Measurements from ENCODE around the gene ANKRD13D. TPM values are rescaled to one million over a fixed set of nuclear protein-coding genes. Genes with fewer than 3 reads are reported as not detected.
A peak's percentile ranks its signal among the peaks of the same experiment; 100 is the strongest.

ANKRD13D gene
- total RNA-seq, 1 donor from 2014 or later: 36.9 TPM

DNA sequence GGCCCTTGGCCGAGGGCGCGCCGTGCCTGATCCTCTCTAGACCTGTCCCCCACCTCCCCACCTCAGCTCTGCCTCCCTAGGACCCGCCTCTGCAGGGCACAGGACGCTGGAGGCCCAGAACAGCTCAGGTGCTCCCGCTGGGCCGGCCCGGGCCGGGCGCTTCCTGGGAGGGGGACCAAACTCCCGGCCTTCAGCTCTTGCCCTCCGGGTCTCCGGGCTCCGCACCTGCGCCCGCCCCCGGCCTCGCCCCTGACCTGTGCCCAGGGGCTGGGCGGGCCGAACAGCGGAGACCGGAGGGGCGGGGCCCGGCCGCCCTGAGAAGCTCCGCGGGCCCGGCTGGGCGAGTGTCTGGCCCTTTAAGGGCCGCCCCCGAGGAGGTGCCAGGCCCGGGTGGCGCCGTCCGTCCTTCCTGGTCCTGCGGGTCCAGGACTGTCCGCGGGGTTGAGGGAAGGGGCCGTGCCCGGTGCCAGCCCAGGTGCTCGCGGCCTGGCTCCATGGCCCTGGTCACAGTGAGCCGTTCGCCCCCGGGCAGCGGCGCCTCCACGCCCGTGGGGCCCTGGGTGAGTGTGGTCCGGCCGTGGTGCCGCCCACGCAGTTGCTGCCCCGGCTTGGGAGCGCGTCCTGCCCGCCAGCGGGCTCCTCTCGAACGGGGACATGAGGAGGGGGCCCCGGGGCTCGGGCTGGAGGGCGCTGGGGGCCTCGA, 14.2 kb downstream of the ANKRD13D start, which contains the start of gene SSH3:
SSH3 (plus strand) TSS at position 399 of the 703 bp plus-strand sequence; CDS start at position 495, 96 bp downstream.
- peak; percentile 78 for DNase-seq

DNA sequence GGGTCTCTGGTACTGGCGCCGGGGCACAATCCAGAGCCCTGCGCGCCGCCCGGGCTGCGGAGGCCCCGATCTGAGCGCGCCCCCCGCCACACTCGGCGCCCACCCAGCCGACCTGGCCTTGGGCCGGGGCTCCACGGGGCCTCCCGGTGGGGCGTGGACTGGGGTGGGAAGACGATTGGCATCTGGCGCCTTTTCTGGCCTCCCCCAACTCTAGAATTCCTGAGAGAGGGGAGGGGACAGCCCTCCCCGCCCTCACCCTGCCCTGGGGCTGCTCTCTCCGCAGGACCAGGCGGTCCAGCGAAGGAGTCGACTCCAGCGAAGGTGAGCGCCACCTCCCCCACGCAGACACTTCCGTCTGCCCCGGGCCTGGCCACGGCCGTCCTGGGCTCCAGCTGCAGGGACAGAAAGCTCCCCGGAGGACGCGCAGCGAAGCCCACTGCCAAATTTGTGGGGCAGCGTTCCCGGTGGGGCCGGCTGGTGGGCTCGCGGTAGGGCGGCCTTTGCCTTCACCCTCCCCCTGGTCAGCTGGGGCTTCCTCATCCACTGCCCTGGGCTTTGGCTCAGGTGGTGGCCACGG, 14.8 kb downstream of the ANKRD13D start:
- DNase-seq: peak; percentile 47

DNA sequence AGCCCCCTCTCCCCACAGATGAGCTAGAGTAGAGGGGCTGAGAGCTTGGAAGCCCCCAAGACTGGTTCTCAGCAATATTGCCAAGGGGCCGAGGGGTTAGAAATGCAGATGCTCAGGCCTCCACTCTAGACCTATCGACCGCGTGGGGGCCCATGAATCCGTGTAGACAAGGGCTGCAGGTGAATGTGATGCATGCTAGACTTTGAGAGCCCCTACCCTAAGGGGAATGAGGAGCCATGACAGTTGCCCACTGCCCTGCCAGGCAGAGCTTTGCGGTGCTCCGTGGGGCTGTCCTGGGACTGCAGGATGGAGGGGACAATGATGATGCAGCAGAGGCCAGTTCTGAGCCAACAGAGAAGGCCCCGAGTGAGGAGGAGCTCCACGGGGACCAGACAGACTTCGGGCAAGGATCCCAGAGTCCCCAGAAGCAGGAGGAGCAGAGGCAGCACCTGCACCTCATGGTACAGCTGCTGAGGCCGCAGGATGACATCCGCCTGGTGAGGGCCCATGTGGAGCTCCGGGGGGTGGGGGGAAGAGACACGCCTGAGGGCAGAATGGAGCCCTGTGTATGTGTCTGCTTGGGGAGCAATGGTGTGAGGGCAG, 15.5 kb downstream of the ANKRD13D start:
- DNase-seq: no peak

DNA sequence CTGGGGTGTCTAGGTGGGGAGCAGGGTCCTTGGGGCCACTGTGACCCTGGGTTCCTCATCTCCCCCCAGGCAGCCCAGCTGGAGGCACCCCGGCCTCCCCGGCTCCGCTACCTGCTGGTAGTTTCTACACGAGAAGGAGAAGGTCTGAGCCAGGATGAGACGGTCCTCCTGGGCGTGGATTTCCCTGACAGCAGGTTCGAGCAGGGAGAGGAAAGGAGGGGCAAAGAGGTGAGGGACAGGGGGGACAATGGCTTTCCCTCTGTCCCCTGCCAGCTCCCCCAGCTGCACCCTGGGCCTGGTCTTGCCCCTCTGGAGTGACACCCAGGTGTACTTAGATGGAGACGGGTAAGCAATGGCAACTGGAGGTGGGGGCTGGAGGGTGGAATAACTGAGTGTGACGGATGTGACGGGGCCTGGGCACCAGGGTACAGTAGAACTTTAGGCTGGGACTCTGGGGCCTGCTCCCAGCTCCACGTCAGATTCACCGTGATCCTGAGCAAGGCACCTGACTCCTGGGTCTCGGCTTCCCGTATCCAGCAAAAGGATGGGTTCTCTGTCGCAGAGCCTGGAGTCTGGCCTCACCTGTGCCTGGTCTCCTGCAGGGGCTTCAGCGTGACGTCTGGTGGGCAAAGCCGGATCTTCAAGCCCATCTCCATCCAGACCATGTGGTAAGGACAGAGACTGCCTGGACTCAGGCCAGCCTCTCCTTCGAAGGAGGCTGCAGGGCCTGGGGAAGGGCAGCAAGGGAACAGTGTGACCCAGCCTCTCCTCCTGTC, 17.9 kb downstream of the ANKRD13D start:
- DNase-seq: no peak

DNA sequence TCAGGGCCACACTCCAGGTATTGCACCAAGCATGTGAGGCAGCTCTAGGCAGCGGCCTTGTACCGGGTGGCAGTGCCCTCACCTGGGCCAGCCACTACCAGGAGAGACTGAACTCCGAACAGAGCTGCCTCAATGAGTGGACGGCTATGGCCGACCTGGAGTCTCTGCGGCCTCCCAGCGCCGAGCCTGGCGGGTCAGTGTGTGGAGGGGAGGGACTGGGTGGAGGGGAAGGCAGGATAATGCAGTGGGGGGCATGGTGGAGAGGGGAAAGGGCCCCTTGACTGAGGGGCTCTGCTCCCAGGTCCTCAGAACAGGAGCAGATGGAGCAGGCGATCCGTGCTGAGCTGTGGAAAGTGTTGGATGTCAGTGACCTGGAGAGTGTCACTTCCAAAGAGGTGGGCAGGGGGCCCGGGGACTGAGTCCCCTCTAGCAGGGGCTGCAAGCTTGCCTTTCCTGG, 18.5 kb downstream of the ANKRD13D start:
- DNase-seq: no peak

DNA sequence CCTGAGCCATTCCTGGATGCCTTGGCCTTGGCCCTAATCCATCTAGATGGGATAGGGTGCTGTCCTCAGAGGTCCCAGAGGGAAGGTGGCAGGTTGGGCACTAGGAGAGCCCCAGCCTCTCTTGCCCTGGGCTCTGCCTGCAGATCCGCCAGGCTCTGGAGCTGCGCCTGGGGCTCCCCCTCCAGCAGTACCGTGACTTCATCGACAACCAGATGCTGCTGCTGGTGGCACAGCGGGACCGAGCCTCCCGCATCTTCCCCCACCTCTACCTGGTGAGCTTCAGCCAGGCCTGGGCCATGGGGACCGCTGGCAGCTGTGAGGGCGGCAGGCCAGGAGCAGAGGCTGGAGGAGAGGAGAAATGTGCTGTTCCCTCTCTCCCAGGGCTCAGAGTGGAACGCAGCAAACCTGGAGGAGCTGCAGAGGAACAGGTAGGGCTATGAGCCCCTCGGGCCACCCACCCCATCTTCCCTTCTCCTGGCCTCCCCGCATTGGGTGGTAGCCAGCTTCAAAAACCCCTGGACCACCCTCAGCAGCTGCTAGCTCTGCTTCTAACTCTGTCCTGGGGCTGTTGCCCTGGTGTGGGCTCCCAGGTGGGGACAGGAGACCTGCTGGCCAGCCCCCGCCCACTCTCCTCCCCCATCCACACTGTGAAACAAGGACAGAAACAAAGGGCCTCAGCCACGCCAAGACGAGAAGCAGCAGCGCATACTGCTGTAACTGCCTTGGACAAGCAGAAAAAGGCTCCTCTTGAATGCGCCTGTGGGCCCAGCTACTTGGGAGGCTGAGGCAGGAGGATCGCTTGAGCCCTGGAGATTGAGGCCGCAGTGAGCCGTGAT, 19.1 kb downstream of the ANKRD13D start:
- DNase-seq: no peak

DNA sequence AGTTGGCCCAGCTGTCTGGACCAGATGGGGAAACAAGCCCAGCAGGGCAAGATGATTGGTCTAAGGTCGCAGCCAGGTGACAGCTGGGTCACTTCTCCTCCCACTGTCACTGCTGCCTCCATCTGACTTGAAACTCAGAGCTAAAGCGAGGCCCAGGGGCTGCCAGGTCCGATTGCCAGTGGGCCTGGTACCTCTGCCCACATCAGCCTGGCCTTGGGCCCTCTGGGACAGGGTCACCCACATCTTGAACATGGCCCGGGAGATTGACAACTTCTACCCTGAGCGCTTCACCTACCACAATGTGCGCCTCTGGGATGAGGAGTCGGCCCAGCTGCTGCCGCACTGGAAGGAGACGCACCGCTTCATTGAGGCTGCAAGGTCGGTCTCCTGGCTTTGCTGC, 20.1 kb downstream of the ANKRD13D start:
- DNase-seq: no peak

DNA sequence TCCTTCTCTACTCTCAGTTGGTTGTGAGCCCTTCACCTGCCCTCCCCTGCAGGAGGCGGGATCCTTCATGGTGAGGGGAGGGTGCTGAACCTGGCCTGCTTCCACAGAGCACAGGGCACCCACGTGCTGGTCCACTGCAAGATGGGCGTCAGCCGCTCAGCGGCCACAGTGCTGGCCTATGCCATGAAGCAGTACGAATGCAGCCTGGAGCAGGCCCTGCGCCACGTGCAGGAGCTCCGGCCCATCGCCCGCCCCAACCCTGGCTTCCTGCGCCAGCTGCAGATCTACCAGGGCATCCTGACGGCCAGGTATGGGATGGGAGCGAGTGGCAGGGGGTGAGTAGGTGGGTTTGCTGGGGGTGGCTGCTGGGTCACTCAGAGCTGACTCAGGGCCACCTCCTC, 20.6 kb downstream of the ANKRD13D start:
- DNase-seq: no peak

DNA sequence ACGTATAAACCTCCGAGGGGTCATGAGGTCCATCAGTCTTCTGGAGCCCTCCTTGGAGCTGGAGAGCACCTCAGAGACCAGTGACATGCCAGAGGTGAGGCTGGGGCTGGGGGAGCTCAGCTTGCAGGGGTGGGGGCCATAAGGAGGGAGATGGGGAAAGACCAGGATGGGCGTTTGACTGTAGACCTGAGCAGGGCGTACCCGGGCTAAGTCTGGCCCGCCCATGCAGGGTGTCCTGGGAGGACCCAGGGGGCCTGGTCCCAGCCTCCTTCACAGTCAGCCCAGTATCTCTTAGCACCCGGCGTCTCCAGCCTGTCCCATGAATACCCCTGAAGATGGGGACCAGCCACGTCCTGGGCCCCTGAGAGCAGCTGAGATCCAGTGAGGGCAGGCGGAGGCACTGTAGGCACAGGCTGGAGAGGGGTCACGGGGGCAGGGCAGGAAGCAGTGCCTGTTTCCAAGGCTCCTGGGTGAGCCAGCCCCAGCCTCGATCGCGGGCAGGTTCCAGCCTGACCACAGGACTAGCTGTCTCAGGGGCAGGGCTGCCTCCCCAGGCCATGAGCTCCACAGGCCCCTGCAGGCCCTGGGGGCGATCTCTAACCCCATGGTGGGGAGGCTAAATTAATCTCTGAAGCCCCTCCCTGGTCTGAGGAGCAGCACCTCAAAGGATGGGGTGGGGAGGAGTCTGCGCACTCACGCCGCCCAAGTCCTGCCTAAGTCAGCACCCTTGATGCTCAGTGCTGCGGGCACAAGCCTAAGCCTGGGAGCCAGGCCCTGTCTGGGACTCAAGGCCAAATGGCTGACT, 21.3 kb downstream of the ANKRD13D start:
- no peak for DNase-seq

DNA sequence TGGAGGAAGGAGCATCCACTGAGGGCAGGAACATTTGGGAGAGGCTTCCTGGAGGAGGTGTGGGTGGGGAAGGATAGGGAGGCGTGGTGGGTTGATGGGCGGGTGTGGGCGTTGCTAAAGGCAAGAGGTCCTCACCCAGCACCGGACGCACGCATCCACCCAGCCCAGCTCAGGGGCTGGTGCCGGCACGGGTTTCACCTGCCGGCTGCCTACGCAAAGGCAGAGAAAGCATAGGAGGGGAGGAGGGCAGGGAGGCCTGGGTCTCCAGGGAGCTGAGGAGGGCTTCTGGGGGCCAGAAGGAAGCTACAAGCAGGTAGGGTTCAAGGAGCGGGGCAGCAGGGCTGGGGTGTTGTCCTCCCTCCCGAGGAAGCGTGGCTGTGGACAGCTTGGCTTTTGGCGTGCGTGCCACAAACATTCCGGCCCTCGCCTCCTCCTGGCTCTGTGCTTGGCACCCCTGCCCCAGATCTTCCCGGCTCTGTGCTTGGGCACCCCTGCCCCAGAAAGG, 22.0 kb downstream of the ANKRD13D start:
- no peak for DNase-seq

DNA sequence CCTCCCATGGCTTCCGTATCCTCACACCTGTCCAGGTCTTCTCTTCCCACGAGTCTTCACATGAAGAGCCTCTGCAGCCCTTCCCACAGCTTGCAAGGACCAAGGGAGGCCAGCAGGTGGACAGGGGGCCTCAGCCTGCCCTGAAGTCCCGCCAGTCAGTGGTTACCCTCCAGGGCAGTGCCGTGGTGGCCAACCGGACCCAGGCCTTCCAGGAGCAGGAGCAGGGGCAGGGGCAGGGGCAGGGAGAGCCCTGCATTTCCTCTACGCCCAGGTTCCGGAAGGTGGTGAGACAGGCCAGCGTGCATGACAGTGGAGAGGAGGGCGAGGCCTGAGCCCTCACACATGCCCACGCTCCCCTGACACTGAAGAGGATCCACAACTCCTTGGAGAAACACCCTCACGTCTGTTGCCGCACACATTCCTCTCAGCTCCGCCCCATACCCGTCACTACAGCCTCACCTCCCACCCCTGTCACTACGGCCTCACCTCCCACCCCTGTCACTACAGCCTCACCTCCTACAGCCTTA, 22.5 kb downstream of the ANKRD13D start:
- no peak for DNase-seq

DNA sequence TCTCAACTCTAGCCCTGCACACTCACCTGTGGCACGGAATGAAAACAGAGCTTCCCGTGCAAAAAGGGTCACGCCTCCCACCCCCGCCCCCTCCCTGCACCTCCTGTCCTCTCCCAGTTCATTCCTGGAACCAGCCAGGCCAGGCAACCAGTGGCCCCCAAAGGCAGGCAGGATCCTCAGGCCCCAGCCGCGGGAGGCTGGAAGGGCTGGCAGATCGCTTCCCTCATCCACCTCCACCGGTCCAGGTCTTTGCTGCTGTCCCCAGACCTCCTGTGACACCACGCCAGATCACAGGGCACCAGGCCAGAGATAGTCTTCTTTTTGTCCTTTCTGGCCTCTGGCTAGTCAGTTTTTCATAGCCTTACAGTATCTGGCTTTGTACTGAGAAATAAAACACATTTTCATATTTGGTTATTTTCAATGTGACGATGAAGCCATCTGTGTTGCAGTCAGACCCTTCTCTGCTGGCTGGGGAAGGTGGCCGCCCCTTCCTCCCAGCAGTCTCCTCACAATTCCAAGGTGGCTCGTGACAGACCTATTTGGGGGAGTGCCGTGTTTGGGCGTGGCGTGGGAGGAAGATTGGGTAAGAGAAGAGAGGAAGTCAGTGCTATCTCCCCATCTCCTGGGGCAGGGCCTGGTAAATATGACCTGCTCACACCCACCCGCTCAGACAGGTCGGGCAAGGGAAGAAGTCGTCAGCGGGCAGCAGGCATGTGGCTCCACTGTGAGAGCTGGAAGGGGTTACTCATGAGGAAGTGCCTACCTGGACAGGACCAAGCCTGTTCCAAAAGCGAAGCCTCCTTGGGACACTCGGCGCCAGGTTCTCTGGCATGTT, 23.3 kb downstream of the ANKRD13D start:
- no peak for DNase-seq

DNA sequence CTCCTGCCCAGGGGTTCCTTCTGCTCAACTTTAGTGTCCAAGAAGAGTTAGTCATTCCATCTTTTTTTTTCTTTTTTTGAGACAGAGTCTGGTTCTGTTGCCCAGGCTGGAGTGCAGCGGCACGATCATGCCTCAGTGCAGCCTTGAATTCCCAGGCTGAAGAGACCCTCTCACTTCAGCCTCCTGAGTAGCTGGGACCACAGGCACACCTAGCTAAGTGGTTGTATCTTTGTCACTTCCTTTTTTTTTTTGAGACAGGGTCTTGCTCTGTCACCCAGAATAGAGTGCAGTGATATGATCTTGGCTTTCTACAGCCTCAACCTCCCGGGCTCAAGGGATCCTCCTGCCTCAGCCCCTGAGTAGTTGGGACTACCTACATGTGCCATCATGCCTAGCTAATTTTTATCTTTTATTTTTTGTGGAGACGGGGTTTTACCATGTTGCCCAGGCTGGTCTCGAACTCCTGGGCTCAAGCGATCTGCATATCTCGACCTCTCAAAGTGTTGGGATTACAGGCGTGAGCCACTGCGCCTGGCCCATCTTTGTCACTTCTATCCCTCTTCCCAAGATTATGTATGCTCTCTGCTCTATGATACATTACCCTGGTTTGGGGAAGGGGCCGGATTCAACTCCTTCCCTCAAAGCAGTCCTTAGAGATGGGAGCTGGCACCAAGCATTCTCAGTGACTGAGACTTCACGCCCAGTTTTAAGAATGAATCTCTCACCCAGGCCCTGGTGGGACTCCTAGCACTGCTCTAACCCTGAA, 24.2 kb downstream of the ANKRD13D start:
- DNase-seq: no peak

DNA sequence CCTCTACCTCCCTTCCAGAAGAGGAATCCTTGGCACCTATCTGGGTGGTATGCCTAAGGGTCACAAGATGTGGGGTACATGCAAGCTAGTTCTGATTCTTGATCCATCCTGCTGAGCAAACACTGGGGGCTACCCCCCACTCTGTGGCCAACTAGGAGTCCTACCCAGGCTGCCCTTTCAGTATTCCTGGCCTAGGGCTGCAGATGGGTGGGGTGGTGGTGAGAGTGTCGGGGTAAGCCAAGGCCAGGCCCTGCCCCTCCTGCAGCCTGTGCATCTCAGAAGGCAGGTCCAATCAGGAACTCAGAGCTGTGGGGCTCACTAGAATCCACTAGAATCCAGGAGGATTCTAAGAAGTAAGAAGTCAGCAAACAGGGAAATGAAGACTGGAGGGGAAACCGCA, 25.1 kb downstream of the ANKRD13D start:
- DNase-seq: no peak

DNA sequence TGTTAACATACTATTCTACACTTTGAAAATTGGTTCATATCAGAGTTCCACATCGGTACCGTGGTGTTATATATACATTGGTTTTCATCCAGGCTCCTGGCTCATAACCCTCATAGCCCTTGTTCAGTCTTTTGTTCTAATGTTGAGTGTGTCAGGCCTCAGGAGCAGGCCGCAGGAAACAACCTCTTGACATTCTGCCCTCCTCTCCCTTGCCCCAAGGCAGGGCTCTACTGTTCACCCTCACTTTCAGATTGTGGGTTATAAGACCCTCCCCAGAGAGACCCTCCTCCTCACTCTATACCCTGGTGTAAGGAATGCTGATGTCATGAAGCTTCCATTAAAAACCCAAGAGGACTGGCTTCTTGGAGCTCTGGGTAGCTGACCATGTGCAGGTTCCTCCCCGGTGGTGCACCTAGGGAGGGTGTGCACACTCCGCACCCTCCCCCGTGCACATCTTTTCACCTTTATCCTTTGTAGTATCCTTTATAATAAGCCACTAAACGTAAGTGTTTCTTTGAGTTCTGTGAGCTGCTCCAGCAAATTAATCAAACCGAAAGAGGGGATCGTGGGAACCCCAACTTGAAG, 26.3 kb downstream of the ANKRD13D start:
- DNase-seq: no peak

DNA sequence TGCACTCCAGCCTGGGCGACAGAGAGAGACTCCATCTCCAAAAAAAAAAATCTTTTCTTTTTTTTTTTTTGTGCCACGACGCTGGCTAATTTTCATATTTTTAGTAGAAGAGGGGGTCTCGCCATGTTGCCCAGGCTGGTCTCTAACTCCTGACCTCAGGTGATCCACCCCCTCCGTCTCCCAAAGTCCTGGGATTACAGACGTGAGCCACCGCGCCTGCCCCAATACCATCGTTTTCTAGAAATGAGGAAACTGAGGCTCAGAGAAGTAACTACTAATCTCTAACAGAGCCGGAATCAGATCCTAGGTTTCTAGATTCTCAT, 27.7 kb downstream of the ANKRD13D start:
- DNase-seq: no peak

DNA sequence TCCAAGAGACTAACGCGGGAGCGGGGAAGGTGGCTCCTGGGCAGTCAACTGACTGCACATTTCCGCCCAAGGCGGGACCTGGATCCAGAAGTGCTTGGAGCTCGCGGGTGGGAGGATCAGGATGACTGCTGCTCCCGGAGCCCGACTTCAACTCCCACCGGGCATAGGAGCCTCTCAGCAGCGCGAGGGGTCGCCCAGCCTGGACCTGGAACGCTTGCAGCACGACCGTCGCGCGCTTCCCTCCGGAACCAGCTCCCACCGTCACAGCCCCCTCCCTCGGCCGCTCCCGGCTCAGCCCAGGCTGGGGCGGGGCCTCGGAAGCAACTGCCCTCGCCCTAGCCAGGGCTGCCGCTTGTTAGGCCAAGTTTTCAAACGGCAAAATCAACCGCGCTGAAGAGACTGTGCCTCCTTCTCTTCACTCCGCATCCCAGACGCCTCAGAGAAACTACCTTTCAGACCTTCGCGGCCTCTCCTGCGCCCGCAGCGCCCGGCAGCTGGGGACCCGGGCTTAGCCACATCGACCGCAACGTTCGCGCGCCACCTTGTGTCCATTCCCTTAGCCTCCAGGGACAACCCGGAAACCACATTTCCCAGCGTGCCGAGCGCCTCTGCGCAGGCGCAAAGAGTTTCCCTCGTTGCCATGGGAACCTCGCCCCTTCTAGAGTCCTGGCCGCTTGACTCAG, 28.2 kb downstream of the ANKRD13D start:
- peak; percentile 99 for DNase-seq

Measured in tongue (tissue), 2 donors.